A549 (cell line): ENCODE results near the gene JARID2. TPM values are rescaled to one million over a fixed set of nuclear protein-coding genes. Genes with fewer than 3 reads are reported as not detected.

Experiments used
- ATAC-seq, 2 experiments: fragments of 200-7000 bp in 1 of 2; fragments of >200 bp in 1 of 2; cut with Nextera tagmentation in 1 of 2; cut with Tn5 transposase in 1 of 2; 3 replicates each; pipeline versions ENCODE4 v1.8.0 to v1.9.1; 2018 to 2020; ENCODE audit warnings: mild to moderate bottlenecking in 1 of 2, moderate library complexity in 1 of 2
- CTCF ChIA-PET: fragments of 300-600 bp; sonication (Branson Sonifier 250); formaldehyde crosslinking; extraction: SDS; loops from one replicate; lab custom pipeline; 2021; ENCODE audit warnings: antibody characterized with exemption, inconsistent platforms; lab: Yijun Ruan, JAX
- POLR2A ChIA-PET: fragments of 350-600 bp; formaldehyde crosslinking; extraction: SDS; loops from one replicate; lab custom pipeline; 2021; ENCODE audit warnings: antibody characterized with exemption, inconsistent platforms; lab: Yijun Ruan, JAX
- DNase-seq, 2 experiments: peaks; one replicate each; pipeline versions ENCODE4 v3.0.0 to v3.0.0-alpha.2; 2011 to 2016; ENCODE audit warnings: low read depth in 1 of 2, low spot score in 1 of 2
- FAIRE-seq: peaks from 2 replicates; lab custom pipeline; 2011; peaks lifted over from hg19 to GRCh38; lab: Jason Lieb, UNC
- H3K27ac ChIP-seq, 2 experiments: fragments of >200 bp; sonication (Bioruptor Twin); formaldehyde crosslinking; 3 replicates each; pipeline ENCODE4 v1.5.1; 2016 to 2017
- H3K4me1 ChIP-seq: fragments of >200 bp; sonication (Bioruptor Twin); formaldehyde crosslinking; 3 replicates; pipeline ENCODE4 v1.6.1; 2016
- H3K4me2 ChIP-seq: fragments of >200 bp; sonication (Bioruptor Twin); formaldehyde crosslinking; 3 replicates; pipeline ENCODE4 v1.6.1; 2016
- H3K4me3 ChIP-seq: fragments of >200 bp; sonication (Bioruptor Twin); formaldehyde crosslinking; 3 replicates; pipeline ENCODE4 v1.5.1; 2016
- H3K9me3 ChIP-seq: fragments of >200 bp; sonication (Bioruptor Twin); formaldehyde crosslinking; 3 replicates; pipeline ENCODE4 v1.6.1; 2016
- CBX2 ChIP-seq: fragments of 200-600 bp; sonication (generic); IDR thresholded peaks from 2 replicates; pipeline ENCODE4 v1.6.1; 2016; ENCODE audit warnings: low read depth, mild to moderate bottlenecking, borderline replicate concordance
- CBX8 ChIP-seq: fragments of 200-600 bp; sonication (generic); IDR thresholded peaks from 2 replicates; pipeline ENCODE4 v1.6.1; 2016
- CTCF ChIP-seq: fragments of >200 bp; sonication (Bioruptor Twin); formaldehyde crosslinking; IDR thresholded peaks from 3 replicates; pipeline ENCODE4 v1.5.1; 2016
- EHF ChIP-seq: fragments of 250-450 bp; sonication (Bioruptor Pico); IDR thresholded peaks from 2 replicates; pipeline ENCODE4 v1.5.0; 2020; ENCODE audit warnings: mild to moderate bottlenecking
- EP300 ChIP-seq, 2 experiments: fragments of >200 bp; sonication (Bioruptor Twin); formaldehyde crosslinking; IDR thresholded peaks; 2 replicates in 1 of 2; 3 replicates in 1 of 2; pipeline ENCODE4 v1.6.1; 2016 to 2017
- ESRRA ChIP-seq: fragments of 150-350 bp; IDR thresholded peaks from 2 replicates; pipeline ENCODE4 v1.6.1; 2014; ENCODE audit warnings: mild to moderate bottlenecking, low read length, borderline replicate concordance
- HMGXB4 ChIP-seq: fragments of 250-450 bp; sonication (Bioruptor Pico); IDR thresholded peaks from 2 replicates; pipeline ENCODE4 v1.5.0; 2021; ENCODE audit warnings: mild to moderate bottlenecking, moderate library complexity, borderline replicate concordance
- HOXB13 ChIP-seq: fragments of 250-450 bp; sonication (Bioruptor Pico); IDR thresholded peaks from 2 replicates; pipeline ENCODE4 v1.5.0; 2020; ENCODE audit warnings: low read depth, mild to moderate bottlenecking, moderate library complexity
- HOXB5 ChIP-seq: fragments of 250-450 bp; sonication (Bioruptor Pico); IDR thresholded peaks from 2 replicates; pipeline ENCODE4 v1.5.0; 2020; ENCODE audit warnings: mild to moderate bottlenecking, moderate library complexity
- JUN ChIP-seq, 2 experiments: fragments of >200 bp; sonication (Bioruptor Twin); formaldehyde crosslinking; IDR thresholded peaks; 2 replicates in 1 of 2; 3 replicates in 1 of 2; pipeline ENCODE4 v1.6.1; 2016 to 2017
- KDM1A ChIP-seq: fragments of 200-600 bp; sonication (generic); IDR thresholded peaks from 2 replicates; pipeline ENCODE4 v1.6.1; 2016; ENCODE audit warnings: low read depth, mild to moderate bottlenecking
- MAFK ChIP-seq: fragments of 450-650 bp; IDR thresholded peaks from 2 replicates; pipeline ENCODE4 v1.6.1; 2014; ENCODE audit not compliant: partially characterized antibody
- MAZ ChIP-seq: fragments of 150-350 bp; IDR thresholded peaks from 2 replicates; pipeline ENCODE4 v1.6.1; 2014; ENCODE audit warnings: antibody characterized with exemption, low read depth, low read length, borderline replicate concordance
- NFE2L2 ChIP-seq: fragments of 150-350 bp; conservative IDR thresholded peaks from 2 replicates; pipeline ENCODE4 v1.6.1; 2014; ENCODE audit warnings: low read length
- NPAS2 ChIP-seq: fragments of 250-450 bp; sonication (Bioruptor Pico); IDR thresholded peaks from 2 replicates; pipeline ENCODE4 v1.8.0; 2022; ENCODE audit warnings: mild to moderate bottlenecking, moderate library complexity, borderline replicate concordance
- RARB ChIP-seq: fragments of 250-450 bp; sonication (Bioruptor Pico); IDR thresholded peaks from 2 replicates; pipeline ENCODE4 v1.8.0; 2021; ENCODE audit warnings: mild to moderate bottlenecking, moderate library complexity
- REST ChIP-seq: fragments of 200-600 bp; sonication (generic); IDR thresholded peaks from 2 replicates; pipeline ENCODE4 v1.6.1; 2016; ENCODE audit warnings: antibody characterized with exemption, mild to moderate bottlenecking, moderate library complexity
- SREBF2 ChIP-seq: fragments of 450-650 bp; IDR thresholded peaks from 2 replicates; pipeline ENCODE4 v1.6.1; 2014; ENCODE audit warnings: mild to moderate bottlenecking, moderate library complexity
- TFCP2L1 ChIP-seq: fragments of 250-450 bp; sonication (Bioruptor Pico); IDR thresholded peaks from 2 replicates; pipeline ENCODE4 v1.5.0; 2021; ENCODE audit warnings: mild to moderate bottlenecking
- TP53 ChIP-seq: fragments of 250-450 bp; sonication (Bioruptor Pico); IDR thresholded peaks from 2 replicates; pipeline ENCODE4 v1.5.0; 2021; ENCODE audit warnings: mild to moderate bottlenecking, moderate library complexity
- ZNF302 ChIP-seq: fragments of 250-450 bp; sonication (Bioruptor Pico); IDR thresholded peaks from 2 replicates; pipeline ENCODE4 v1.9.0; 2021; ENCODE audit warnings: inconsistent platforms, mild to moderate bottlenecking, moderate library complexity
- WGBS: methylation state at CpG from one replicate; pipeline ENCODE4 v1.1.6; 2017; ENCODE audit errors: missing lambda C conversion rate; 5-methylcytosine and 5-hydroxymethylcytosine counted together
- polyA plus RNA-seq, 4 experiments: library from polyadenylated mRNA; depleted of rRNA in 3 of 4; stranded (reverse); fragments of >200 nt; fragmentation: RNase III in 1 of 4; extraction: RNeasy Plus Mini Kit Qiagen cat#74134 plus additional on column Dnase treatment in 1 of 4; gene quantifications; 2 replicates in 3 of 4; 3 replicates in 1 of 4; pipeline ENCODE4 v1.2.3, GENCODE V29; 2011 to 2017

Gene JARID2
- polyA plus RNA-seq, 2 of the 4 experiments (the other 2 are of a cell fraction) = 7.8 to 8.3 TPM

- TF ChIP-seq MAFK = no peak
- TF ChIP-seq, all 56 proteins: peak for 0
Measured at GRCh38 chr6:15430186-15430585, 184.3 kb downstream of the JARID2 start (continued).

- FAIRE-seq = no peak
- Histone ChIP-seq H3K27ac (no peak overlapping the region; a peak in 1 of 6 replicates), H3K4me1 (peaks cover 28% of the 10 kb centered on the region; the same call in 2 of the 3 replicates), H3K4me2 (no peak overlapping the region), H3K4me3 (no peak overlapping the region), H3K9me3 (peaks cover 8% of the 10 kb centered on the region; the same call in 1 of the 3 replicates)
- ChIA-PET CTCF (interaction anchor here (0.6 to 0.7 kb wide), 2 partner anchors 101 to 215 kb away, joined by 3 read pairs; no protein-coding TSS in a partner anchor), POLR2A (no interaction called here)
- ATAC-seq = no peak
- TF ChIP-seq CTCF (no peak), NFE2L2 (no peak)
- 95% methylated on average over 6 of the region's 6 CpGs for WGBS
- DNase-seq = no peak
Measured at GRCh38 chr6:15430931-15431405, 185.1 kb downstream of the JARID2 start.

GRCh38 chr6:15431762-15432483 is 186.1 kb downstream of the JARID2 start:
- H3K4me3 ChIP-seq = no peak overlapping the region
- ATAC-seq = peak; percentile 13 to 40; a peak in 1 of 6 replicates
- 60% methylated on average over 9 of the region's 9 CpGs for WGBS
- FAIRE-seq = no peak
- CTCF ChIA-PET = interaction anchor here (1.1 to 1.4 kb wide), 2 partner anchors 9 to 12 kb away, joined by 3 read pairs; no protein-coding TSS in a partner anchor
- TF ChIP-seq HOXB5 (no peak), ESRRA (no peak), CTCF (no peak), ZNF302 (CRISPR knock-in tag) (no peak), KDM1A (no peak), HOXB13 (CRISPR knock-in tag) (no peak), MAZ (no peak), RARB (CRISPR knock-in tag) (no peak), EP300 (IDR thresholded peaks at IDR 0.05) (no peak), CBX2 (no peak), TFCP2L1 (CRISPR knock-in tag) (no peak)
- TF ChIP-seq, all 56 proteins: peak for 0
- peak overlapping the region in 1 of 2 experiments; percentile 27; a peak in 3 of 6 replicates for H3K27ac ChIP-seq
- peaks cover 25% of the 10 kb centered on the region; the same call in 2 of the 3 replicates for H3K4me1 ChIP-seq
- DNase-seq = peak in 1 of 2 experiments; percentile 7
- H3K4me2 ChIP-seq = peak overlapping the region; percentile 51
- POLR2A ChIA-PET = no interaction called here
- peaks cover 8% of the 10 kb centered on the region; the same call in 1 of the 3 replicates for H3K9me3 ChIP-seq

- ChIA-PET CTCF (no interaction called here), POLR2A (no interaction called here)
- FAIRE-seq (no peak), DNase-seq (no peak), ATAC-seq (no peak)
- H3K4me3 ChIP-seq = no peak overlapping the region
- peaks cover 8% of the 10 kb centered on the region; the same call in 1 of the 3 replicates for H3K9me3 ChIP-seq
- H3K27ac ChIP-seq = no peak overlapping the region
- H3K4me1 ChIP-seq = peaks cover 25% of the 10 kb centered on the region; the same call in 2 of the 3 replicates
- no peak overlapping the region for H3K4me2 ChIP-seq
- WGBS = 63% methylated on average over 2 of the region's 2 CpGs
- TF ChIP-seq NPAS2 (no peak), SREBF2 (no peak), CBX8 (no peak), HMGXB4 (CRISPR knock-in tag) (no peak), REST (no peak), TP53 (CRISPR knock-in tag) (no peak), JUN (IDR thresholded peaks at IDR 0.05) (no peak), EHF (CRISPR knock-in tag) (no peak), EP300 (IDR thresholded peaks at IDR 0.05) (no peak)
Measured at GRCh38 chr6:15433511-15433861, 187.6 kb downstream of the JARID2 start.
